ENCODE results near the gene POLN.

- TF ChIP-seq ZNF70 (CRISPR knock-in tag; IDR thresholded peaks at IDR 0.05), result no peak
- TF ChIP-seq CREB5 (CRISPR knock-in tag; IDR thresholded peaks at IDR 0.05; ENCODE audit: low read depth), result no peak
- TF ChIP-seq POU6F1 (CRISPR knock-in tag; IDR thresholded peaks at IDR 0.05; ENCODE audit: borderline replicate concordance, low read depth), result no peak
- no peak for TF ChIP-seq ISL1 (CRISPR knock-in tag; IDR thresholded peaks at IDR 0.05)
- TF ChIP-seq ZFP3 (CRISPR knock-in tag; IDR thresholded peaks at IDR 0.05), result no peak
- TF ChIP-seq RARB (CRISPR knock-in tag; IDR thresholded peaks at IDR 0.05), result no peak
- TF ChIP-seq ZFP30 (CRISPR knock-in tag; IDR thresholded peaks at IDR 0.05), result no peak
- no peak for TF ChIP-seq TOX (CRISPR knock-in tag; IDR thresholded peaks at IDR 0.05; ENCODE audit: borderline replicate concordance)
- no peak for TF ChIP-seq PATZ1 (CRISPR knock-in tag; IDR thresholded peaks at IDR 0.05; ENCODE audit: borderline replicate concordance)
- no peak for TF ChIP-seq BACH2 (CRISPR knock-in tag; IDR thresholded peaks at IDR 0.05; ENCODE audit: borderline replicate concordance)
Observed at GRCh38 chr4:2254665-2255500, 13.0 kb upstream of the POLN start.

Data from SK-N-SH treated with all-trans-retinoic acid at 6 μM for 48 hours (cell line).